Measurements from ENCODE around the gene P4HTM. TPM values are rescaled to one million over a fixed set of nuclear protein-coding genes. Genes with fewer than 3 reads are reported as not detected.

P4HTM gene
- polyA plus RNA-seq, 3 donors = 14.9 to 40.0 (median 18.1) TPM

DNA sequence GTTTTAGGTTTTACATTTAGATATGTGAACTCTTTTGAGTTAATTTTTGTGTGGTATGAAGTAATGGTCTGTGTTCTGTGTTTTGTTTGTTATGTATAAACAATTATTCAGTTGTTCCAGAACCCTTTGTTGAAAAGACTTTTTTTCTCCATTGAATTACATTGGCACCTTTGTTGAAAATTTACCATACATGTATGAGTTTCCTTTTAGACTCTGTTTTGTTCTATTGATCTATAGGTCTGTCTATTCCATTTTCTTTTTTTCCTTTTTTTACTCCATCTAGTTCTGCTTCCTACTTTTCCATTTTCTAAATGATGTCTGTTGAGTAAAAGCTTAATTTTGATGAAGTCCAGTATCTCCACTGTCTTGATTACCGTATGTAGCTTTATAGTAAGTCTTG lies 40.0 kb upstream of the P4HTM start:
- TF ChIP-seq, protein P1, sequence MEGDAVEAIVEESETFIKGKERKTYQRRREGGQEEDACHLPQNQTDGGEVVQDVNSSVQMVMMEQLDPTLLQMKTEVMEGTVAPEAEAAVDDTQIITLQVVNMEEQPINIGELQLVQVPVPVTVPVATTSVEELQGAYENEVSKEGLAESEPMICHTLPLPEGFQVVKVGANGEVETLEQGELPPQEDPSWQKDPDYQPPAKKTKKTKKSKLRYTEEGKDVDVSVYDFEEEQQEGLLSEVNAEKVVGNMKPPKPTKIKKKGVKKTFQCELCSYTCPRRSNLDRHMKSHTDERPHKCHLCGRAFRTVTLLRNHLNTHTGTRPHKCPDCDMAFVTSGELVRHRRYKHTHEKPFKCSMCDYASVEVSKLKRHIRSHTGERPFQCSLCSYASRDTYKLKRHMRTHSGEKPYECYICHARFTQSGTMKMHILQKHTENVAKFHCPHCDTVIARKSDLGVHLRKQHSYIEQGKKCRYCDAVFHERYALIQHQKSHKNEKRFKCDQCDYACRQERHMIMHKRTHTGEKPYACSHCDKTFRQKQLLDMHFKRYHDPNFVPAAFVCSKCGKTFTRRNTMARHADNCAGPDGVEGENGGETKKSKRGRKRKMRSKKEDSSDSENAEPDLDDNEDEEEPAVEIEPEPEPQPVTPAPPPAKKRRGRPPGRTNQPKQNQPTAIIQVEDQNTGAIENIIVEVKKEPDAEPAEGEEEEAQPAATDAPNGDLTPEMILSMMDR (IDR thresholded peaks at IDR 0.05) = no peak
- peaks cover 28% of the 10 kb centered on the region for H3K79me2 ChIP-seq (ENCODE audit: insufficient read depth, low read length)
- H3K9me3 Mint-ChIP-seq = no peaks in the 10 kb centered on the region
- H3K36me3 Mint-ChIP-seq = peaks cover 27 to 39% of the 10 kb centered on the region in 2 donors
- H2AFZ ChIP-seq (ENCODE audit: insufficient read depth, low read depth, low read length, poor library complexity, severe bottlenecking) = no peak overlapping the region
- H3K4me1 ChIP-seq (ENCODE audit: control insufficient read depth in 1 of 2, insufficient read depth in 2 of 2, low read length in 2 of 2) = peaks cover 0 to 3% of the 10 kb centered on the region in 2 donors
- H3K4me2 ChIP-seq (replicated peaks; ENCODE audit: extremely low read depth, low read length, poor library complexity, severe bottlenecking) = no peak overlapping the region
- no CpG with 5 or more reads among the region's 1 CpG for WGBS (ENCODE audit: insufficient coverage)
- no peaks in the 10 kb centered on the region for H3K27me3 ChIP-seq (ENCODE audit: control insufficient read depth in 2 of 2, insufficient read depth in 2 of 2, low read length in 2 of 2)
- H3K27me3 Mint-ChIP-seq (ENCODE audit: low read depth in 3 of 3) = peaks cover 0 to 2% (median 0%) of the 10 kb centered on the region in 3 donors
- H3K4me3 ChIP-seq (replicated peaks in 1 of 3; ENCODE audit: low read depth in 2 of 3, low read length in 3 of 3) = no peak overlapping the region
- intact Hi-C loops (cut with micrococcal nuclease) = no loop called here
- no peak overlapping the region for H3K27ac ChIP-seq (ENCODE audit: low read depth in 1 of 2, low read length in 2 of 2)
- H3K27ac Mint-ChIP-seq = no peak overlapping the region
- no peak for DNase-seq
- H3K4me3 Mint-ChIP-seq = no peak overlapping the region
- peaks cover 22 to 44% of the 10 kb centered on the region in 2 donors for H3K36me3 ChIP-seq (replicated peaks in 1 of 2; ENCODE audit: control insufficient read depth in 1 of 2, insufficient read depth in 2 of 2, low read length in 2 of 2)
- H3K9me3 ChIP-seq (replicated peaks in 1 of 2; ENCODE audit: control insufficient read depth in 1 of 2, insufficient read depth in 1 of 2, low read length in 2 of 2) = no peaks in the 10 kb centered on the region
- no peak overlapping the region for H3K9ac ChIP-seq (ENCODE audit: insufficient read depth, low read length, poor library complexity, severe bottlenecking)
- peaks cover 13% of the 10 kb centered on the region for H3K4me1 Mint-ChIP-seq
- H4K20me1 ChIP-seq (ENCODE audit: insufficient read depth, low read length) = peaks cover 29% of the 10 kb centered on the region

GRCh38 chr3:48951764-48952163 lies 38.3 kb upstream of the P4HTM start:
- H3K9me3 Mint-ChIP-seq = no peaks in the 10 kb centered on the region
- intact Hi-C loops (cut with micrococcal nuclease) = no loop called here

More at GRCh38 chr3:48951764-48952163, 38.3 kb upstream of the P4HTM start:
- no CpG with 5 or more reads among the region's 4 CpGs for WGBS (ENCODE audit: insufficient coverage)
- Histone ChIP-seq H3K36me3 (replicated peaks in 1 of 2; ENCODE audit: control insufficient read depth in 1 of 2, insufficient read depth in 2 of 2, low read length in 2 of 2) (peaks cover 21 to 37% of the 10 kb centered on the region in 2 donors), H3K4me3 (replicated peaks in 1 of 3; ENCODE audit: low read depth in 2 of 3, low read length in 3 of 3) (no peak overlapping the region), H3K9me3 (replicated peaks in 1 of 2; ENCODE audit: control insufficient read depth in 1 of 2, insufficient read depth in 1 of 2, low read length in 2 of 2) (no peaks in the 10 kb centered on the region), H3K27me3 (ENCODE audit: control insufficient read depth in 2 of 2, insufficient read depth in 2 of 2, low read length in 2 of 2) (no peaks in the 10 kb centered on the region), H3K27ac (ENCODE audit: low read depth in 1 of 2, low read length in 2 of 2) (no peak overlapping the region), H3K4me2 (replicated peaks; ENCODE audit: extremely low read depth, low read length, poor library complexity, severe bottlenecking) (no peak overlapping the region), H3K9ac (ENCODE audit: insufficient read depth, low read length, poor library complexity, severe bottlenecking) (no peak overlapping the region), H4K20me1 (ENCODE audit: insufficient read depth, low read length) (peaks cover 25% of the 10 kb centered on the region), H3K79me2 (ENCODE audit: insufficient read depth, low read length) (peaks cover 24% of the 10 kb centered on the region), H2AFZ (ENCODE audit: insufficient read depth, low read depth, low read length, poor library complexity, severe bottlenecking) (no peak overlapping the region), H3K4me1 (ENCODE audit: control insufficient read depth in 1 of 2, insufficient read depth in 2 of 2, low read length in 2 of 2) (peaks cover 0 to 3% of the 10 kb centered on the region in 2 donors)
- H3K4me3 Mint-ChIP-seq = no peak overlapping the region
- peaks cover 0 to 2% (median 0%) of the 10 kb centered on the region in 3 donors for H3K27me3 Mint-ChIP-seq (ENCODE audit: low read depth in 3 of 3)
- peaks cover 13% of the 10 kb centered on the region for H3K4me1 Mint-ChIP-seq
- TF ChIP-seq, protein P1 (IDR thresholded peaks at IDR 0.05) = no peak
- H3K27ac Mint-ChIP-seq = peak overlapping the region in 2 of 7 donors; percentile 42 to 69
- peaks cover 25 to 41% of the 10 kb centered on the region in 2 donors for H3K36me3 Mint-ChIP-seq
- peak in 1 of 3 donors; percentile 8 for DNase-seq
